ENCODE data around the gene TRIM27. TPM values are rescaled to one million over a fixed set of nuclear protein-coding genes. Genes with fewer than 3 reads are reported as not detected.

TRIM27 gene
- total and polyA plus RNA-seq, 10 of the 15 experiments (the other 5 are each of a cell fraction or from before 2014, with no cell fraction given), result 18.5 to 74.7 (median 58.0) TPM

GRCh38 chr6:28922821-28923317 is 916 bp downstream of the TRIM27 start (continued):
- TF ChIP-seq FOXM1 (IDR thresholded peaks at IDR 0.05; ENCODE audit: low read depth, low read length) (no peak), GABPA (IDR thresholded peaks at IDR 0.05; ENCODE audit: low read depth) (peak; percentile 76), IKZF2 (IDR thresholded peaks at IDR 0.05) (peak; percentile 32 to 41; a peak in 1 of 4 replicates), HDAC2 (IDR thresholded peaks at IDR 0.05) (no peak), RELA (IDR thresholded peaks at IDR 0.05; ENCODE audit: borderline replicate concordance, partially characterized antibody) (no peak), YY1 (IDR thresholded peaks at IDR 0.05; ENCODE audit: low read depth, low read length) (peak; percentile 93), CBX5 (IDR thresholded peaks at IDR 0.05; ENCODE audit: low read depth) (0 out of 2 replicates have a peak, but pooled peaks have one; percentile 17), MEF2B (IDR thresholded peaks at IDR 0.05; ENCODE audit: partially characterized antibody, poor library complexity, severe bottlenecking) (peak; percentile 16), ZNF384 (IDR thresholded peaks at IDR 0.05; ENCODE audit: borderline replicate concordance, low read depth, low read length) (no peak), SMC3 (IDR thresholded peaks at IDR 0.05; ENCODE audit: borderline replicate concordance, low read length) (no peak), HDAC6 (IDR thresholded peaks at IDR 0.05; ENCODE audit: unreplicated experiment) (no peak), FOXK2 (IDR thresholded peaks at IDR 0.05) (peak; percentile 32; the same call in 1 of the 2 replicates), CBFB (IDR thresholded peaks at IDR 0.05; ENCODE audit: low read depth) (no peak), NKRF (conservative IDR thresholded peaks at IDR 0.05) (no peak), RAD51 (IDR thresholded peaks at IDR 0.05) (no peak), HCFC1 (IDR thresholded peaks at IDR 0.05; ENCODE audit: low read length) (peak; percentile 14; the same call in 1 of the 2 replicates), CEBPB (IDR thresholded peaks at IDR 0.05; ENCODE audit: borderline replicate concordance in 1 of 2, low read depth in 2 of 2, low read length in 2 of 2) (no peak), BACH1 (IDR thresholded peaks at IDR 0.05; ENCODE audit: borderline replicate concordance) (no peak; the same call in 1 of the 2 replicates), JUNB (IDR thresholded peaks at IDR 0.05) (no peak), CREM (IDR thresholded peaks at IDR 0.05; ENCODE audit: low read depth) (peak; percentile 36; the same call in 1 of the 2 replicates), KAT2A (conservative IDR thresholded peaks at IDR 0.05; ENCODE audit: control insufficient read depth, low read depth, low read length) (no peak), YBX1 (IDR thresholded peaks at IDR 0.05) (no peak), CREB1 (IDR thresholded peaks at IDR 0.05; ENCODE audit: low read depth) (peak; percentile 75), IKZF1 (conservative IDR thresholded peaks at IDR 0.05) (no peak), RUNX3 (IDR thresholded peaks at IDR 0.05; ENCODE audit: low read length) (peak; percentile 54), SIN3A (IDR thresholded peaks at IDR 0.05; ENCODE audit: low read depth, low read length) (no peak)
- TF ChIP-seq, protein P1, sequence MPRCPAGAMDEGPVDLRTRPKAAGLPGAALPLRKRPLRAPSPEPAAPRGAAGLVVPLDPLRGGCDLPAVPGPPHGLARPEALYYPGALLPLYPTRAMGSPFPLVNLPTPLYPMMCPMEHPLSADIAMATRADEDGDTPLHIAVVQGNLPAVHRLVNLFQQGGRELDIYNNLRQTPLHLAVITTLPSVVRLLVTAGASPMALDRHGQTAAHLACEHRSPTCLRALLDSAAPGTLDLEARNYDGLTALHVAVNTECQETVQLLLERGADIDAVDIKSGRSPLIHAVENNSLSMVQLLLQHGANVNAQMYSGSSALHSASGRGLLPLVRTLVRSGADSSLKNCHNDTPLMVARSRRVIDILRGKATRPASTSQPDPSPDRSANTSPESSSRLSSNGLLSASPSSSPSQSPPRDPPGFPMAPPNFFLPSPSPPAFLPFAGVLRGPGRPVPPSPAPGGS (IDR thresholded peaks at IDR 0.05; ENCODE audit: borderline replicate concordance, insufficient read depth, low read depth, low read length, poor library complexity, severe bottlenecking), result no peak
- TF ChIP-seq, protein P2, sequence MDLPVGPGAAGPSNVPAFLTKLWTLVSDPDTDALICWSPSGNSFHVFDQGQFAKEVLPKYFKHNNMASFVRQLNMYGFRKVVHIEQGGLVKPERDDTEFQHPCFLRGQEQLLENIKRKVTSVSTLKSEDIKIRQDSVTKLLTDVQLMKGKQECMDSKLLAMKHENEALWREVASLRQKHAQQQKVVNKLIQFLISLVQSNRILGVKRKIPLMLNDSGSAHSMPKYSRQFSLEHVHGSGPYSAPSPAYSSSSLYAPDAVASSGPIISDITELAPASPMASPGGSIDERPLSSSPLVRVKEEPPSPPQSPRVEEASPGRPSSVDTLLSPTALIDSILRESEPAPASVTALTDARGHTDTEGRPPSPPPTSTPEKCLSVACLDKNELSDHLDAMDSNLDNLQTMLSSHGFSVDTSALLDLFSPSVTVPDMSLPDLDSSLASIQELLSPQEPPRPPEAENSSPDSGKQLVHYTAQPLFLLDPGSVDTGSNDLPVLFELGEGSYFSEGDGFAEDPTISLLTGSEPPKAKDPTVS (IDR thresholded peaks at IDR 0.05; ENCODE audit: low read depth, low read length), result 0 out of 2 replicates have a peak, but pooled peaks have one; percentile 4
- TF ChIP-seq, protein P3, sequence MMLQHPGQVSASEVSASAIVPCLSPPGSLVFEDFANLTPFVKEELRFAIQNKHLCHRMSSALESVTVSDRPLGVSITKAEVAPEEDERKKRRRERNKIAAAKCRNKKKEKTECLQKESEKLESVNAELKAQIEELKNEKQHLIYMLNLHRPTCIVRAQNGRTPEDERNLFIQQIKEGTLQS (IDR thresholded peaks at IDR 0.05; ENCODE audit: borderline replicate concordance, extremely low read depth, low read depth, low read length), result no peak
